ENCODE results near the gene MYG1. TPM values are rescaled to one million over a fixed set of nuclear protein-coding genes. Genes with fewer than 3 reads are reported as not detected.

MYG1 gene
- total and polyA plus RNA-seq, 2 donors (not counting 3 experiments of a cell fraction or from before 2014, with no cell fraction given): 65.5 to 65.8 TPM

GRCh38 chr12:53265783-53266182 is 33.7 kb upstream of the MYG1 start:
- Histone ChIP-seq H3K9me1 (replicated peaks; ENCODE audit: control insufficient read depth, extremely low read depth, insufficient read depth, low read length) (no peaks in the 10 kb centered on the region), H3K4me3 (replicated peaks in 1 of 3; ENCODE audit: insufficient read depth in 1 of 3, low read depth in 1 of 3, low read length in 3 of 3) (no peak overlapping the region), H3K27ac (ENCODE audit: insufficient read depth, low read depth, low read length) (no peak overlapping the region), H3K4me2 (ENCODE audit: insufficient read depth, low read length) (no peak overlapping the region), H3K4me1 (ENCODE audit: control insufficient read depth, extremely low read depth, insufficient read depth, low read length) (peaks cover 23% of the 10 kb centered on the region), H3K36me3 (ENCODE audit: control insufficient read depth in 2 of 2, extremely low read depth in 1 of 2, insufficient read depth in 2 of 2, low read length in 2 of 2) (no peaks in the 10 kb centered on the region), H3K27me3 (ENCODE audit: control insufficient read depth in 2 of 2, insufficient read depth in 2 of 2, low read length in 2 of 2) (no peaks in the 10 kb centered on the region), H3K9me3 (replicated peaks; ENCODE audit: control insufficient read depth, insufficient read depth, low read length) (no peaks in the 10 kb centered on the region), H3K9ac (replicated peaks; ENCODE audit: extremely low read depth, insufficient read depth, low read length) (no peak overlapping the region), H4K20me1 (replicated peaks; ENCODE audit: control insufficient read depth, extremely low read depth, insufficient read depth, low read length) (no peaks in the 10 kb centered on the region), H3K79me2 (ENCODE audit: control insufficient read depth, insufficient read depth, low read length) (peaks cover 24% of the 10 kb centered on the region), H2AFZ (ENCODE audit: low read depth, low read length) (no peak overlapping the region)
- no peak for FAIRE-seq
- ChIA-PET POLR2A (no interaction called here), CTCF (interaction anchor here (1.0 to 7.7 kb wide), 7 partner anchors 22 to 107 kb away, joined by 3 to 128 read pairs (median 7); partner anchors contain the start of gene AAAS)
- TF ChIP-seq FOS (IDR thresholded peaks at IDR 0.05; ENCODE audit: borderline replicate concordance, insufficient read depth, low read length) (no peak), CTCF (IDR thresholded peaks at IDR 0.05; ENCODE audit: extremely low read depth in 1 of 2, insufficient read depth in 1 of 2, low read depth in 1 of 2, low read length in 2 of 2) (no peak), MYC (IDR thresholded peaks at IDR 0.05; ENCODE audit: low read depth, low read length) (no peak), POLR2A (IDR thresholded peaks at IDR 0.05; ENCODE audit: low read depth, low read length) (no peak), EZH2 (IDR thresholded peaks at IDR 0.05; ENCODE audit: borderline replicate concordance, low read depth, low read length, severe bottlenecking) (no peak), JUN (IDR thresholded peaks at IDR 0.05; ENCODE audit: borderline replicate concordance, insufficient read depth, insufficient read length, low read depth) (no peak), MAX (IDR thresholded peaks at IDR 0.05; ENCODE audit: insufficient read depth, insufficient read length) (no peak), POLR2AphosphoS5 (IDR thresholded peaks at IDR 0.05; ENCODE audit: insufficient read depth, low read depth, low read length) (no peak), GATA2 (IDR thresholded peaks at IDR 0.05; ENCODE audit: insufficient read depth, insufficient read length, low read depth, low read length) (no peak)
- dilution Hi-C loops (cut with MboI; ENCODE audit: extremely low pct_ligation_motif_present, low sequenced_read_pairs) (no loop called here), intact Hi-C loops (cut with micrococcal nuclease) (no loop called here)
- DNase-seq (ENCODE audit: low read depth, low spot score): no peak
- no TSS peak for BruUV-seq (replicated peaks)

Data from endothelial cell of umbilical vein (primary cell).